ENCODE data around the gene DERL3.

The DERL3 gene

DNA sequence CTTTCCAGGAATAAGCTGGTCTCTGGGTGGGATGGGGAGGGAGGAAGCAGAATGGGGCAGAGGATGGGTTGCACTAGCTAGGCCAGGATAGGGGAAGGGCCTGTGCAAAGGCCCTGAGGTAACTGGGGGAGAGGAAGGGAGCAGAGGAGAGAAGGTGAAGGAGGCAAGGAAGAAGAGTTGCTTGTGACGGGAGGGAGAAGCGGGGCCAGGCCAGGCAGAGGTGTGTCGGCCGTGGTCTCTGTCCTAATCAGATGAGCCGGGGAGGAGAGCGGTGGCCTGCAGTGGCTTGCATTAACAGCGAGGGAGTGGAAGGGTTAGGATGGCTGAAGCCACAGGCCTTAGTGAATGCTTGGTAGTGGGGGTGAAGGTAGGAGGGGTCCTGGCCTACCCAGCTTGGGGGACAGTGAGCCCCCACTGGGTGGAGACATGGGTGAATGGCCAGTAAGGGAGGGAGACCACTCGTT lies 6.0 kb upstream of the DERL3 start:
- TF ChIP-seq, protein P1, sequence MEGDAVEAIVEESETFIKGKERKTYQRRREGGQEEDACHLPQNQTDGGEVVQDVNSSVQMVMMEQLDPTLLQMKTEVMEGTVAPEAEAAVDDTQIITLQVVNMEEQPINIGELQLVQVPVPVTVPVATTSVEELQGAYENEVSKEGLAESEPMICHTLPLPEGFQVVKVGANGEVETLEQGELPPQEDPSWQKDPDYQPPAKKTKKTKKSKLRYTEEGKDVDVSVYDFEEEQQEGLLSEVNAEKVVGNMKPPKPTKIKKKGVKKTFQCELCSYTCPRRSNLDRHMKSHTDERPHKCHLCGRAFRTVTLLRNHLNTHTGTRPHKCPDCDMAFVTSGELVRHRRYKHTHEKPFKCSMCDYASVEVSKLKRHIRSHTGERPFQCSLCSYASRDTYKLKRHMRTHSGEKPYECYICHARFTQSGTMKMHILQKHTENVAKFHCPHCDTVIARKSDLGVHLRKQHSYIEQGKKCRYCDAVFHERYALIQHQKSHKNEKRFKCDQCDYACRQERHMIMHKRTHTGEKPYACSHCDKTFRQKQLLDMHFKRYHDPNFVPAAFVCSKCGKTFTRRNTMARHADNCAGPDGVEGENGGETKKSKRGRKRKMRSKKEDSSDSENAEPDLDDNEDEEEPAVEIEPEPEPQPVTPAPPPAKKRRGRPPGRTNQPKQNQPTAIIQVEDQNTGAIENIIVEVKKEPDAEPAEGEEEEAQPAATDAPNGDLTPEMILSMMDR (IDR thresholded peaks at IDR 0.05): no peak

DNA sequence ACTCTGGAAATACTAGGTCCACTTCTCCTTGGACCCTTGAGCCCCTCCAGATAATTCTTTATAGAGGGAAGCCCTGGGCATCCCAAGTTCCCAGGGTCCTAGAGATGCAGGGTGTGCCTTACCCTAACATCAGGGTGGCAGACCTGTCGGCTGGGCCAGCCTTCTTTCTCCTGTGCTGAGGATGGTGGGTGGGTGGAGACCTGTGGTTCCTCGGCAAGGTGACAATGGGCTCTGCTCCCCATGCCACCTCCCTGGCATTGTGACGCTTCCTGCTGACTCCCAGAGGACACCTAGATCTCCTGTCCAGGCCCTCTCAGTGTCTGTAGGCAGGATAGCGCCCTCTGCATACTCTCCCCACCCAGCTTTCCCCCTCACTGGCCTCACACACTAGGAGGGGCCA lies 3.8 kb upstream of the DERL3 start:
- TF ChIP-seq, protein P1 (IDR thresholded peaks at IDR 0.05): no peak

DNA sequence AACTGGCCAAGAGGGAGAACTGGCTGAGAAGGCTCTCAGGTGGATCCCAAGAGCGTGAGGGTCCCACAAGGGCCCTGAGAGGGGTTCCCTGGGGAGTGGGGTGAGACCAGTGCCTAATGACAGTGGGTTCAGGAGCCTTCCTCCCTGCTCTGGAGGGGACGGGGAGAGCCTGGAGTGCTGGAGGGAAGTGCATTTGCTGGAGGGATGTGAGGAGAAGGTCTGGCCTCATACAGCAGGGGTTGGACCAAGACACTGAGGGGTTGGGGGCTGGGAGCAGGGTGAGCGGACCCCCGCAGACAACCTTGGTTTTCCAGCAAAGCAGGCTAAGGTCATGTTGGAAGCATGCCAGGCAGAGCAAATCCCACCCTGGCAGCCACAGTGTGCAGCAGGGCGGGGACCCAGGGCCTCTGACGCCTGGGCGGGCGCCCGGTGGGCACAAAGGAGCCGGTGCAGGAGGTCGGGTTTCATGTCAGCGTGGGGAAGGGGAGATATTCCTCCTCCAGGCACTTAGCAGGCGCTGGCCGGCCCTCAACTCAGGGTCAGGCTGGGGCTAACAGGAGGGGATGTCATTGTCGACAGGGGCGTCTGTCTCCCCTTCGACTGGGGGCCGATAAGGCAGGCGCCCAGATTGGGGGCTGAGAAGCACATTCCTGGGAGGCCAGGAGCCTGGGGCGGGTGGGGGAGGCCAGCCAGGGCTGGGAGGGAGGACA lies 3.1 kb upstream of the DERL3 start:
- TF ChIP-seq, protein P1 (IDR thresholded peaks at IDR 0.05): no peak

- TF ChIP-seq, protein P1 (IDR thresholded peaks at IDR 0.05): no peak
These were observed 2.5 kb upstream of the DERL3 start for GRCh38 chr22:23841292-23841691.

GRCh38 chr22:23840026-23840425 lies 1.2 kb upstream of the DERL3 start:
- TF ChIP-seq, protein P1 (IDR thresholded peaks at IDR 0.05): no peak

- TF ChIP-seq, protein P1 (IDR thresholded peaks at IDR 0.05): no peak
These were observed 710 bp downstream of the DERL3 start for GRCh38 chr22:23837911-23838680.

DNA sequence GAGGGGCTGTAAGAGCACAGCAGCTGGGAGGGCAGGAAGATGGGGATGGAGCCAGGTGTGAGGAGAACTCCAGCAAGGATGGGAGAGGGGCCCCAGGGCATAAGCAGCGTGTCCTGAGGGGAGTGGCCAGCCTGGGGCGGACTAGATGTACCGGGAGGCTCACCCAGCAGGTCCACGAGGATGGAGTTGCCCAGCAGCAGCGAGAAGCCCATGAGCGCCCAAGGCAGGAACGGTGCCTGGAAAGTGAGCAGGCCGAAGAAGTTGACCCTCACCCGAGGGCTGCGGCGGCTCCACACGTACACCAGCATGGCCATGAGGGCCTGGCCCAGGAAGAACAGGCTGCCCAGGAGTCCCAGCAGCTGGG lies 1.3 kb downstream of the DERL3 start:
- TF ChIP-seq, protein P1 (IDR thresholded peaks at IDR 0.05): no peak

All from LNCAP (cell line).